H1 (cell line): ENCODE data around the gene TVP23A. TPM values are rescaled to one million over a fixed set of nuclear protein-coding genes. Genes with fewer than 3 reads are reported as not detected.

Experiments used
- CTCF ChIA-PET: fragments of 300-600 bp; sonication (Branson Sonifier 250); formaldehyde crosslinking; loops from one replicate; lab custom pipeline; 2021; ENCODE audit not compliant: partially characterized antibody; lab: Charles Lee
- POLR2A ChIA-PET: fragments of 300-600 bp; sonication (Branson Sonifier 250); formaldehyde crosslinking; loops from one replicate; lab custom pipeline; 2021; ENCODE audit warnings: inconsistent platforms; ENCODE audit not compliant: partially characterized antibody; lab: Charles Lee
- DNase-seq, 2 experiments: peaks; one replicate each; pipeline versions ENCODE4 v3.0.0 to v3.0.0-alpha.2; 2010 to 2022; ENCODE audit warnings: low spot score in 2 of 2, low read depth in 1 of 2, mixed read lengths in 1 of 2
- FAIRE-seq: peaks from 2 replicates; lab custom pipeline; 2011; peaks lifted over from hg19 to GRCh38; lab: Jason Lieb, UNC
- H2AFZ ChIP-seq: 2 replicates; pipeline ENCODE4 v1.8.1; 2012; ENCODE audit warnings: low read length, inconsistent platforms
- H2AK5ac ChIP-seq: 2 replicates; pipeline ENCODE4 v1.6.1; 2013; ENCODE audit warnings: low read depth, low read length
- H2BK120ac ChIP-seq: replicated peaks from 2 replicates; pipeline ENCODE3; 2013; ENCODE audit warnings: low read depth, low read length, inconsistent platforms
- H2BK12ac ChIP-seq: 2 replicates; pipeline ENCODE4 v1.6.1; 2013; ENCODE audit warnings: low read depth, low read length
- H2BK15ac ChIP-seq: 2 replicates; pipeline ENCODE4 v1.6.1; 2013; ENCODE audit warnings: low read length
- H2BK20ac ChIP-seq: 2 replicates; pipeline ENCODE4 v1.6.1; 2013; ENCODE audit warnings: low read length
- H2BK5ac ChIP-seq: 2 replicates; pipeline ENCODE4 v1.6.1; 2013; ENCODE audit warnings: low read depth, low read length
- H3K14ac ChIP-seq: 2 replicates; pipeline ENCODE4 v1.6.1; 2013; ENCODE audit warnings: inconsistent platforms; ENCODE audit not compliant: insufficient read length
- H3K18ac ChIP-seq: 2 replicates; pipeline ENCODE4 v1.6.1; 2013; ENCODE audit warnings: low read length; ENCODE audit errors: extremely low read depth
- H3K23ac ChIP-seq: 2 replicates; pipeline ENCODE4 v1.6.1; 2013; ENCODE audit warnings: inconsistent platforms; ENCODE audit not compliant: insufficient read length
- H3K23me2 ChIP-seq: 2 replicates; pipeline ENCODE4 v1.6.1; 2013; ENCODE audit warnings: low read depth, low read length
- H3K27ac ChIP-seq: 2 replicates; pipeline ENCODE4 v1.6.1; 2011; ENCODE audit warnings: low read depth, low read length, inconsistent platforms
- H3K27me3 ChIP-seq, 4 experiments: replicated peaks in 1 of 4; 1 replicate in 1 of 4; 2 replicates in 3 of 4; pipeline versions ENCODE4 v1.6.1 to v1.8.1; 2011 to 2013; ENCODE audit warnings: low read length in 3 of 4, mild to moderate bottlenecking in 3 of 4, inconsistent platforms in 2 of 4, mixed read lengths in 2 of 4, moderate library complexity in 1 of 4; ENCODE audit not compliant: control insufficient read depth in 3 of 4, insufficient read depth in 3 of 4; ENCODE audit errors: extremely low read depth in 1 of 4
- H3K36me3 ChIP-seq, 4 experiments: 2 replicates each; pipeline versions ENCODE4 v1.6.1 to v1.8.1; 2011 to 2013; ENCODE audit warnings: mild to moderate bottlenecking in 4 of 4, low read length in 3 of 4, moderate library complexity in 2 of 4, control low read depth in 1 of 4, inconsistent platforms in 1 of 4; ENCODE audit not compliant: insufficient read depth in 4 of 4, control insufficient read depth in 2 of 4
- H3K4ac ChIP-seq: replicated peaks from 2 replicates; pipeline ENCODE3; 2013; ENCODE audit warnings: low read length, low read depth, mixed read lengths, inconsistent platforms; ENCODE audit not compliant: insufficient read length
- H3K4me1 ChIP-seq, 4 experiments: replicated peaks in 1 of 4; 1 replicate in 1 of 4; 2 replicates in 3 of 4; pipeline versions ENCODE4 v1.6.1 to v1.8.1; 2011 to 2013; ENCODE audit warnings: low read length in 3 of 4, inconsistent platforms in 2 of 4, mixed read lengths in 1 of 4; ENCODE audit not compliant: insufficient read depth in 4 of 4, control insufficient read depth in 3 of 4
- H3K4me2 ChIP-seq, 2 experiments: 2 replicates each; pipeline versions ENCODE4 v1.6.1 to v1.8.1; 2011 to 2013; ENCODE audit warnings: low read depth in 2 of 2, low read length in 2 of 2, control low read depth in 1 of 2, inconsistent platforms in 1 of 2, mild to moderate bottlenecking in 1 of 2; ENCODE audit not compliant: insufficient read depth in 1 of 2
- H3K4me3 ChIP-seq, 4 experiments: fragments of 200-600, 300-600 bp in 1 of 4; sonication (generic), shearing (Covaris generic), sonication (Bioruptor Twin) in 1 of 4; 2 replicates each; pipeline versions ENCODE4 v1.5.1 to v1.8.1; 2011 to 2016; ENCODE audit warnings: low read length in 4 of 4, low read depth in 3 of 4, control low read depth in 2 of 4, inconsistent platforms in 2 of 4, mild to moderate bottlenecking in 2 of 4, mixed read lengths in 1 of 4, moderate library complexity in 1 of 4; ENCODE audit not compliant: insufficient read depth in 2 of 4; ENCODE audit errors: extremely low read depth in 1 of 4
- H3K56ac ChIP-seq: replicated peaks from 2 replicates; pipeline ENCODE3; 2013; ENCODE audit warnings: low read depth, mild to moderate bottlenecking, mixed read lengths, low read length, inconsistent platforms; ENCODE audit not compliant: insufficient read length
- H3K79me1 ChIP-seq: 2 replicates; pipeline ENCODE4 v1.6.1; 2013; ENCODE audit warnings: low read depth, low read length, control low read depth
- H3K79me2 ChIP-seq, 2 experiments: 2 replicates each; pipeline versions ENCODE4 v1.6.1 to v1.8.1; 2012 to 2013; ENCODE audit warnings: low read length in 2 of 2, mild to moderate bottlenecking in 2 of 2, inconsistent platforms in 1 of 2; ENCODE audit not compliant: insufficient read depth in 2 of 2, control insufficient read depth in 1 of 2
- H3K9ac ChIP-seq, 4 experiments: replicated peaks in 1 of 4; 1 replicate in 1 of 4; 2 replicates in 3 of 4; pipeline versions ENCODE4 v1.6.1 to v1.8.1; 2011 to 2013; ENCODE audit warnings: low read depth in 3 of 4, low read length in 3 of 4, control low read depth in 2 of 4, mild to moderate bottlenecking in 2 of 4, moderate library complexity in 2 of 4, inconsistent platforms in 1 of 4; ENCODE audit errors: extremely low read depth in 1 of 4
- H3K9me3 ChIP-seq, 2 experiments: 2 replicates each; pipeline versions ENCODE4 v1.6.1 to v1.8.1; 2012 to 2013; ENCODE audit warnings: mild to moderate bottlenecking in 2 of 2, moderate library complexity in 2 of 2, control low read depth in 1 of 2, inconsistent platforms in 1 of 2, low read depth in 1 of 2, low read length in 1 of 2, mixed read lengths in 1 of 2; ENCODE audit not compliant: insufficient read depth in 2 of 2
- H4K20me1 ChIP-seq, 2 experiments: replicated peaks in 1 of 2; 2 replicates each; pipeline versions ENCODE3 to v1.8.1; 2011 to 2013; ENCODE audit warnings: inconsistent platforms in 2 of 2, low read length in 2 of 2, mild to moderate bottlenecking in 1 of 2; ENCODE audit not compliant: insufficient read depth in 2 of 2, control insufficient read depth in 1 of 2
- H4K5ac ChIP-seq: 2 replicates; pipeline ENCODE4 v1.6.1; 2013; ENCODE audit warnings: low read length, low read depth, mixed read lengths, inconsistent platforms; ENCODE audit not compliant: insufficient read length
- H4K8ac ChIP-seq: 2 replicates; pipeline ENCODE4 v1.8.0; 2013; ENCODE audit warnings: mild to moderate bottlenecking, moderate library complexity, low read length, inconsistent platforms; ENCODE audit not compliant: insufficient read depth; ENCODE audit errors: extremely low read depth
- H4K91ac ChIP-seq: replicated peaks from 2 replicates; pipeline ENCODE3; 2013; ENCODE audit warnings: low read length, mixed read lengths, inconsistent platforms; ENCODE audit not compliant: insufficient read length
- CEBPB ChIP-seq: IDR thresholded peaks from 2 replicates; pipeline ENCODE4 v1.6.1; 2012; ENCODE audit warnings: low read depth, low read length
- KDM1A ChIP-seq: fragments of 200-600, 300-600 bp; sonication (generic); IDR thresholded peaks from 2 replicates; pipeline ENCODE4 v1.7.1; 2016; ENCODE audit warnings: mild to moderate bottlenecking, low read length, borderline replicate concordance
- KDM5A ChIP-seq: fragments of 200-600 bp; IDR thresholded peaks from 2 replicates; pipeline ENCODE4 v1.7.1; 2012; ENCODE audit warnings: mild to moderate bottlenecking, low read length, inconsistent platforms, mixed read lengths
- POLR2A ChIP-seq, 2 experiments: IDR thresholded peaks; 1 replicate in 1 of 2; 2 replicates in 1 of 2; pipeline ENCODE4 v1.6.1; 2011; ENCODE audit warnings: low read depth in 2 of 2, low read length in 2 of 2, mild to moderate bottlenecking in 2 of 2; ENCODE audit errors: control extremely low read depth in 1 of 2
- POLR2AphosphoS5 ChIP-seq: IDR thresholded peaks from 2 replicates; pipeline ENCODE4 v1.6.1; 2011; ENCODE audit warnings: low read depth, low read length
- RXRA ChIP-seq: IDR thresholded peaks from 2 replicates; pipeline ENCODE4 v1.6.1; 2011; ENCODE audit warnings: low read depth, mild to moderate bottlenecking, low read length, moderate library complexity; ENCODE audit not compliant: insufficient read depth
- SIN3A ChIP-seq, 2 experiments: IDR thresholded peaks in 1 of 2; conservative IDR thresholded peaks in 1 of 2; 2 replicates each; pipeline ENCODE4 v1.6.1; 2011 to 2012; ENCODE audit warnings: low read length in 2 of 2, improper control_type of control experiment in 1 of 2, low read depth in 1 of 2, mild to moderate bottlenecking in 1 of 2
- SP2 ChIP-seq: IDR thresholded peaks from 2 replicates; pipeline ENCODE4 v1.6.1; 2012; ENCODE audit warnings: mild to moderate bottlenecking, low read length, inconsistent platforms
- SP4 ChIP-seq: IDR thresholded peaks from 2 replicates; pipeline ENCODE4 v1.6.1; 2012; ENCODE audit warnings: low read length, inconsistent platforms
- TAF1 ChIP-seq: IDR thresholded peaks from 2 replicates; pipeline ENCODE4 v1.6.1; 2011; ENCODE audit warnings: mild to moderate bottlenecking, low read depth, low read length
- TBP ChIP-seq: IDR thresholded peaks from 2 replicates; pipeline ENCODE4 v1.6.1; 2011; ENCODE audit warnings: low read depth, low read length, improper control_type of control experiment
- WGBS, 2 experiments: shearing (Covaris generic) in 1 of 2; methylation state at CpG; one replicate each; pipeline versions ENCODE4 v1.1.6 to v1.1.7; 2013 to 2015; ENCODE audit warnings: low lambda C conversion rate in 2 of 2, mixed read lengths in 2 of 2, inconsistent platforms in 1 of 2, low coverage in 1 of 2, missing lambda C conversion rate in 1 of 2; ENCODE audit not compliant: insufficient replicate concordance in 2 of 2, insufficient coverage in 1 of 2, insufficient read length in 1 of 2; ENCODE audit errors: extremely low coverage in 1 of 2, missing lambda C conversion rate in 1 of 2; 5-methylcytosine and 5-hydroxymethylcytosine counted together
- polyA plus RNA-seq, 7 experiments: library from polyadenylated mRNA; depleted of rRNA in 3 of 7; stranded (reverse) in 5 of 7; unstranded in 2 of 7; fragments of >200 nt in 5 of 7; fragments of 200-250 nt in 2 of 7; gene quantifications; 1 replicate in 5 of 7; 2 replicates in 1 of 7; 4 replicates in 1 of 7; pipeline versions ENCODE4 v1.2.1 to v1.2.3, GENCODE V29; 2011 to 2013; ENCODE audit warnings: missing spikeins in 2 of 7, mixed read lengths in 2 of 7
- total RNA-seq: library from RNA; stranded (reverse); fragmentation: NEBNext Ultra II Directional; extraction: Animal tissue kit (Norgen Biotek cat#: 25700); gene quantifications from 2 replicates; pipeline ENCODE4 v1.2.1, GENCODE V29; 2021

Gene TVP23A
- total and polyA plus RNA-seq, 2 of the 8 experiments (the other 6 are each of a cell fraction or from before 2014, with no cell fraction given), result 2.2 to 3.1 TPM

DNA sequence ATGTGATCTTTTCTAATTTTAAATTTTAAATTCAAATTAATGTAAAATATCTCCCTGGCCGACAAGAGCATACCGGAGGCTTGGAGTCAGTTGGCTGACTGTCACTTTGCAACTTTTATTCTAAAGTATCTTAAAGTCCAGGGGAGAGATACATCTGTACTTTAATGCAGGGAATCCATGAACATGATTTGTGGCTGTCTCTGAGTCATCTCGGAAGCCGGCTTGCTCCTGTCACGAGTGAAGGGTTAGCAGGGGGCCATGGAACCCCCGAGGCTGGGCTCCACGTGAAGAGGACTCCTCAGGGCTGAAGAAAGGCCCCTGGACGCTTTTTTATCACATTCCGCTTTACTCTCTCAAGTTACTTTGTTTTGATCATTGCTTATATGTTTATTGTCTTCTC, 13.3 kb downstream of the TVP23A start:
- Histone ChIP-seq H3K56ac (no peak overlapping the region), H3K9me3 (no peaks in the 10 kb centered on the region), H3K79me2 (no peaks in the 10 kb centered on the region), H3K14ac (no peak overlapping the region), H3K4me1 (no peaks in the 10 kb centered on the region), H2AK5ac (no peak overlapping the region), H4K20me1 (no peaks in the 10 kb centered on the region), H4K5ac (no peak overlapping the region), H4K91ac (no peak overlapping the region), H3K23ac (no peak overlapping the region), H2AFZ (no peak overlapping the region), H2BK5ac (no peak overlapping the region), H3K36me3 (no peaks in the 10 kb centered on the region), H2BK15ac (no peak overlapping the region), H3K79me1 (no peaks in the 10 kb centered on the region), H2BK12ac (no peak overlapping the region), H3K4me3 (no peak overlapping the region), H3K9ac (no peak overlapping the region), H3K4ac (no peak overlapping the region), H3K23me2 (peaks cover 2% of the 10 kb centered on the region; the same call in 1 of the 2 replicates), H2BK20ac (no peak overlapping the region), H3K27me3 (no peaks in the 10 kb centered on the region), H3K4me2 (no peak overlapping the region), H4K8ac (no peak overlapping the region), H2BK120ac (no peak overlapping the region), H3K18ac (no peak overlapping the region), H3K27ac (no peak overlapping the region)
- no peak for TF ChIP-seq POLR2A (IDR thresholded peaks at IDR 0.05; ENCODE audit: control extremely low read depth in 1 of 2, low read depth in 2 of 2, low read length in 2 of 2)
- TF ChIP-seq KDM5A, result no peak
- TF ChIP-seq TAF1, result no peak
- TF ChIP-seq SP4, result no peak
- TF ChIP-seq CEBPB, result no peak
- no peak for TF ChIP-seq KDM1A
- no peak for TF ChIP-seq RXRA
- no peak for TF ChIP-seq SP2
- TF ChIP-seq SIN3A (conservative IDR thresholded peaks at IDR 0.05 in 1 of 2, IDR thresholded peaks at IDR 0.05 in 1 of 2; ENCODE audit: low read depth in 1 of 2, low read length in 2 of 2), result no peak
- TF ChIP-seq POLR2AphosphoS5, result no peak
- no peak for TF ChIP-seq TBP
- ChIA-PET POLR2A (no interaction called here), CTCF (no interaction called here)
- DNase-seq (no peak), FAIRE-seq (no peak)
- 83% methylated on average over 9 of the region's 9 CpGs; no CpG with 5 or more reads in 1 of the 2 experiments for WGBS, 2 experiments
